HG03045 (cell line): ENCODE measurements around the gene SLC37A1.

Experiments used
- ATAC-seq: cut with Tn5 transposase; IDR thresholded peaks from one replicate; pipeline ENCODE4 v1.9.1; 2021; ENCODE audit warnings: mild to moderate bottlenecking, moderate library complexity; ENCODE audit not compliant: unreplicated experiment

The SLC37A1 gene

DNA sequence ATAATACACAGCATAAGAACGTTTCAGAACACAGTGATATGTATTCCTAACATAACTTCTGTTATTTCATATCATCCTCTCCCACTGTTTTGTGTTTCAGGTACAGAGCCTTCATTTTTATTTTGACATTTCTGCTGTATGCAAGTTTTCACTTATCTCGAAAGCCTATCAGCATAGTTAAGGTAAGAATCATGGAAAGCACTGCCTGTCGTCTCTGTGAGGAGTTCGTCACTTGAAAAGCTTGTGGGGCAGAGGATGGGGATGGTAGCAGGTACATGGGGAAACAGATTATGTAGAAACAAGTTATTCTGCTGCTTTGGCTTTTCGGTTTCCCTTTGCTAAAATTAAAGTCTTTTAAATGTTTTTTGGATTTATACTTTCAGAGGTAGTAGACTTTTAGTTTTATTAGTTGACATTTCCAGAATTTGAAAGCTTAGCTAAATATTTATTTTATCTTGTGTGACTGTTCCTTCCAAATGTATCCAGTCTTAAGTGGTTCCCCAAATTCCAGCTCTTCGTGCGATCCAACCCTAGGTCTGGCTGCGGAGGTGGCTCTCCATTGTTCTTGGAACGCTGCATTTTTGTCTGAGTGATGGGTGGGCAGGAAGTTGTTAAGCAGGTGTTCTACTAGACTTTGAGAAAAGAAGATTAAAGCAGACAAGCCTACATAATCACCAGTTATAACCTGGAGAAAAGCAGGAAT lies 12.2 kb downstream of the SLC37A1 start:
- ATAC-seq = no peak

DNA sequence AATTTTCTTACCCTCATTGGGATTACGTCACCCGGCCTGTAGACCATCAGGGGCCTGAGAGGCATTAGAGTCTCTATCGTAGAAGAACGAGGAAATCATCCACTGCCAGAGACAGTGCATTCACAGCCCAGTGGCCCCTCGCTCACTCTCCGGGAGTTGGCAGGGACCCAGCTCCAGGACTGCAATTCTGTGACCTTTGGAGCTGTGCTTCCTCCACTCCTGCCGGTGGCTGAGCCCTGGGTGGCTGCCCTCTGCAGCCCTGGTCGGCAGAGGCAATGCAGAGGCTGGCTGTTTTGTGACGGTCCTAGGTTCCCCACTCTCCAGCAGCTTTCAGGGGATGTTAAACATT lies 12.7 kb downstream of the SLC37A1 start:
- ATAC-seq = no peak

DNA sequence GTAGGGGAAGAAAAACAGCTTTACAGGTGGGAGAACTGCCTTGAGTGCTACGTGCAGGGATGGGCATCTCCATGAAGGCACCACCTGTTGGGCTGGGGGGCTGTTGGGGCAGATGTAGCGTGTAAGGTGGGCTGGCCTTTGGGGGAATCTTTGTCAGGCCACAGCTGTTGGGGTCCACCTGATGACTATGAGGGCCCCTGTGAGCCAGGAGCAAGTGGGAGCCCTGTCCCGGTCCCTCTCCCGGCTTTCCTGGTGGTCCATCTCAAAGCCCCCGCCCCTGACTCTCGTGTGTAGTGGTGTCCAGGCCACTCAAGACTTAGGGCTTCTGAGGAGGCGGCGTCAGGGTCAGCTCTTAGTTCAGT lies 13.5 kb downstream of the SLC37A1 start:
- ATAC-seq = no peak

DNA sequence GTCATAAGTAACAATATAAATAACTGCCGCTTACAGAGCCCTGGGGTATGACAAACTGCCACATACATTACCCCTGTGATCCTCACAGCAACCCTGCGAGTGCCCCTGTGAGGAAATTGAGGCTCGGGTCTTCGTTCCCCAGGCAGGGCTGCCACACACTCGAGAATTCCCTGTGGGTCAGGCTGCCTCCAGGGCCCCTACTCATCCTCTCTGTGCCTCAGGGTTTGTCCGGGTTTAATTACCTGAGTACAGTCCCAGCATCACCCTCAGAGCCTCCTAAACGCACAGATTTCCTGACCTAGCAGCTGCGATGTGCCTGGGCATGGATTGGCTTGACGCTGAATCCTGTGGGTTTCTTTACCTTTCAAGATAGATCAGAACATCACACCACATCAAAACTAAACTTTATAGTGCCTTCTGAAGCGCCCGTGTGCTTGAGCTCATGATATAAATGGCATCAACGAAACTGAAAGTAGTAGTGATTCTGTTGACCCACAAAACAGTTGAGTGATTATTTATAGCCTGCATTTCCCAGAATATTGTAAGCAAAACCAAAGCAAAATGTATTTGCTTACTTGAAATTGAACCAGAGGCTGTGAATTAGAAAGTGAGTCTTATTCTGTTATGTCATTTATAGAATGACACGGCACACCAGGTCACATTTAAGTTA lies 14.0 kb downstream of the SLC37A1 start:
- no peak for ATAC-seq

GRCh38 chr21:42530167-42530518 lies 16.5 kb downstream of the SLC37A1 start:
- no peak for ATAC-seq

GRCh38 chr21:42531771-42532170 lies 18.1 kb downstream of the SLC37A1 start:
- no peak for ATAC-seq

DNA sequence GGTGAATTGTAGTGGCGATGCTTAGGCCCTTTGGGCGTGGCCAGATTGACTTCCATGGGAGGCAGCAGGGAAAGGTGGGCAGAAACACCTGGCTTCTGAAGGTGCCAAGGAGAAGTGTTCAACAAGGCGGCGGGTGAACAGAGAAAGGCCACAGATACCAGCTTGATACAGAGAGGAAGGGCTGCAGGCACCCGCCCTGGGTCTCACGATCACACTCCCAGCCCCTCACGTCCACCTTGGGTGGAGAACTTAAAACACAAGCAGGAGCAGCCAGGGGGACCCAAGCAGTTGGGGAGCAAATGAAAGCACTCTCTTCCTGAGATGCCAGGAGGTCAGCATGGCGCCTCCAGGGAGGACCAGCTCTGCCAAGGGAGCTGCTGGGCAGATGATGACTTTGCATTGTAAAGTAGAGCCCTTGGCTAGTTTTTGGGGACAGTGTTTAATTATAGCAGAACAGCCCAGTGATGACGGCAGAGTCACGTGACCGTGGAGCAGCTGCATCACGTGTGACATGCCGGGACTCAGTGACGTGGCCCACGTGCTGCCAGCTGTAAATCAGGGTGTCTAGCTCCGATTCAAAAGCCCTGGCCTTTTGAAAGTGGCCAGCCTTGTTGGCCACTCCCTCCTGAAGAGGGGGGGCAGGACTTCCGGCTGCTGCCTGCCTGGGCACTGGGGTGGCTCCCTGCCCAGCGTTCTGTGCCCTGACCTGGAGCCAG lies 19.0 kb downstream of the SLC37A1 start:
- ATAC-seq = no peak

- no peak for ATAC-seq
Measured at GRCh38 chr21:42533306-42533962, 19.8 kb downstream of the SLC37A1 start.

- no peak for ATAC-seq
Measured at GRCh38 chr21:42533963-42534355, 20.3 kb downstream of the SLC37A1 start.

- ATAC-seq = peak; percentile 45
Measured at GRCh38 chr21:42534421-42535378, 21.0 kb downstream of the SLC37A1 start.

GRCh38 chr21:42535602-42536171 lies 22.0 kb downstream of the SLC37A1 start:
- ATAC-seq = no peak

GRCh38 chr21:42536601-42537000 lies 22.9 kb downstream of the SLC37A1 start:
- no peak for ATAC-seq

GRCh38 chr21:42537106-42537742 lies 23.6 kb downstream of the SLC37A1 start:
- ATAC-seq = no peak

GRCh38 chr21:42538479-42539275 lies 25.0 kb downstream of the SLC37A1 start:
- no peak for ATAC-seq

GRCh38 chr21:42539342-42539741 lies 25.7 kb downstream of the SLC37A1 start:
- ATAC-seq = no peak

- no peak for ATAC-seq
Measured at GRCh38 chr21:42539931-42540343, 26.3 kb downstream of the SLC37A1 start.

- no peak for ATAC-seq
Measured at GRCh38 chr21:42540396-42540795, 26.7 kb downstream of the SLC37A1 start.

- ATAC-seq = no peak
Measured at GRCh38 chr21:42541174-42541573, 27.5 kb downstream of the SLC37A1 start.

DNA sequence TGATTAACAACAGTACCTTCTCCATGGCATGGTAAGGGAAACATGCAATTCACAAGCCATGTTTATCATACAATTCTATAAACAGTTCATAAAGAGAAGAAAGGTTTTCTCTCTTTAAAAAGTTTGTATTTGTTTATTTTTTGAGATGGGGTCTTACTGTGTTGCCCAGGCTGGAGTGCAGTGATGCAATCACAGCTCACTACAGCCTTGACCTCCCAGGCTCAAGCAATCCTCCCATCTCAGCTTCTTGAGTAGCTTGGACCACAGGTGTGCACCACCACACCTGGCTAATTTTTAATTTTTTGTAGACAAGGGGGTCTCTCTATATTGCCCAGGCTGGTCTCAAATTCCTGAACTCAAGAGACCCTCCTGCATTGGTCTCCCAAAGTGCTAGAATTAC lies 28.0 kb downstream of the SLC37A1 start:
- ATAC-seq = no peak
